Muscle layer of colon (tissue), 2 donors: ENCODE measurements around the gene KCNJ18.
"Not testable (repeated sequence)": the region's sequence is repeated elsewhere in the genome, so short reads cannot be mapped to it uniquely, and the experiment has no call there.

Source experiments
- H3K27ac ChIP-seq: one replicate; pipeline ENCODE4 v1.7.0; 2013; ENCODE audit warnings: low read depth, mild to moderate bottlenecking, low read length, moderate library complexity
- H3K27me3 ChIP-seq, 2 donors: one replicate each; pipeline ENCODE4 v1.7.0; 2013; ENCODE audit warnings: low read length in 2 of 2, mild to moderate bottlenecking in 2 of 2; ENCODE audit not compliant: insufficient read depth in 2 of 2, control insufficient read depth in 1 of 2
- H3K36me3 ChIP-seq: one replicate; pipeline ENCODE4 v1.7.0; 2013; ENCODE audit warnings: mild to moderate bottlenecking, low read length; ENCODE audit not compliant: insufficient read depth
- H3K4me1 ChIP-seq: one replicate; pipeline ENCODE4 v1.7.0; 2013; ENCODE audit warnings: mild to moderate bottlenecking, low read length; ENCODE audit not compliant: insufficient read depth
- H3K4me3 ChIP-seq, 2 donors: one replicate each; pipeline ENCODE4 v1.7.0; 2013; ENCODE audit warnings: low read length in 2 of 2, low read depth in 1 of 2, mild to moderate bottlenecking in 1 of 2, moderate library complexity in 1 of 2
- H3K9ac ChIP-seq: one replicate; pipeline ENCODE4 v1.7.0; 2013; ENCODE audit warnings: low read length
- H3K9me3 ChIP-seq: one replicate; pipeline ENCODE4 v1.7.0; 2013; ENCODE audit warnings: mild to moderate bottlenecking, low read length
- donor health status: abdominal sarcoma.
- donor health status: Adenocarcinoma of cecum.

The KCNJ18 gene

GRCh38 chr17:21665935-21666493 lies 26.3 kb upstream of the KCNJ18 start:
- not testable (repeated sequence) for H3K9me3 ChIP-seq, H3K4me3 ChIP-seq, H3K36me3 ChIP-seq, H3K4me1 ChIP-seq, H3K9ac ChIP-seq, H3K27me3 ChIP-seq, H3K27ac ChIP-seq

- not testable (repeated sequence) for H3K27ac ChIP-seq, H3K9me3 ChIP-seq, H3K36me3 ChIP-seq, H3K27me3 ChIP-seq, H3K4me3 ChIP-seq, H3K4me1 ChIP-seq, H3K9ac ChIP-seq
These were observed 25.5 kb upstream of the KCNJ18 start for GRCh38 chr17:21666711-21667412.

- not testable (repeated sequence) for H3K36me3 ChIP-seq, H3K9me3 ChIP-seq, H3K4me1 ChIP-seq, H3K27ac ChIP-seq, H3K4me3 ChIP-seq, H3K27me3 ChIP-seq, H3K9ac ChIP-seq
These were observed 24.8 kb upstream of the KCNJ18 start for GRCh38 chr17:21667413-21668117.

GRCh38 chr17:21668118-21668488 lies 24.2 kb upstream of the KCNJ18 start:
- not testable (repeated sequence) for H3K27me3 ChIP-seq, H3K36me3 ChIP-seq, H3K27ac ChIP-seq, H3K9me3 ChIP-seq, H3K4me3 ChIP-seq, H3K4me1 ChIP-seq, H3K9ac ChIP-seq

- not testable (repeated sequence) for H3K4me3 ChIP-seq, H3K27ac ChIP-seq
These were observed 23.4 kb upstream of the KCNJ18 start for GRCh38 chr17:21668746-21669508.

GRCh38 chr17:21669616-21670360 lies 22.5 kb upstream of the KCNJ18 start:
- not testable (repeated sequence) for H3K9me3 ChIP-seq, H3K4me3 ChIP-seq, H3K4me1 ChIP-seq, H3K9ac ChIP-seq, H3K36me3 ChIP-seq, H3K27ac ChIP-seq, H3K27me3 ChIP-seq

More at GRCh38 chr17:21668746-21669508, 23.4 kb upstream of the KCNJ18 start:
- not testable (repeated sequence) for H3K9me3 ChIP-seq, H3K9ac ChIP-seq, H3K36me3 ChIP-seq, H3K27me3 ChIP-seq, H3K4me1 ChIP-seq

- H3K9me3 ChIP-seq, H3K4me1 ChIP-seq, H3K27me3 ChIP-seq, H3K36me3 ChIP-seq, H3K27ac ChIP-seq, H3K4me3 ChIP-seq, H3K9ac ChIP-seq: not testable (repeated sequence)
These were observed 21.8 kb upstream of the KCNJ18 start for GRCh38 chr17:21670361-21671155.

- not testable (repeated sequence) for H3K4me3 ChIP-seq, H3K9me3 ChIP-seq, H3K9ac ChIP-seq, H3K4me1 ChIP-seq, H3K27me3 ChIP-seq, H3K36me3 ChIP-seq, H3K27ac ChIP-seq
These were observed 20.9 kb upstream of the KCNJ18 start for GRCh38 chr17:21671437-21671836.

- not testable (repeated sequence) for H3K4me1 ChIP-seq, H3K27ac ChIP-seq, H3K27me3 ChIP-seq, H3K4me3 ChIP-seq, H3K9ac ChIP-seq, H3K36me3 ChIP-seq, H3K9me3 ChIP-seq
These were observed 20.5 kb upstream of the KCNJ18 start for GRCh38 chr17:21671871-21672270.

- not testable (repeated sequence) for H3K4me1 ChIP-seq, H3K36me3 ChIP-seq, H3K27ac ChIP-seq, H3K4me3 ChIP-seq, H3K9ac ChIP-seq, H3K27me3 ChIP-seq, H3K9me3 ChIP-seq
These were observed 18.7 kb upstream of the KCNJ18 start for GRCh38 chr17:21673451-21674241.
